SK-N-MC (cell line): ENCODE data around the gene KDM3B.
A peak's percentile ranks its signal among the peaks of the same experiment; 100 is the strongest.

Experiments used
- DNase-seq: peaks from one replicate; pipeline ENCODE4 v3.0.0-alpha.2; 2011; ENCODE audit warnings: low read depth, low spot score
- H3K27ac ChIP-seq: fragments of 200-600 bp; sonication (generic); 2 replicates; pipeline ENCODE4 v1.5.1; 2016; ENCODE audit warnings: mixed run types
- H3K36me3 ChIP-seq: fragments of 200-600 bp; sonication (generic); 2 replicates; pipeline ENCODE4 v1.6.1; 2017; ENCODE audit warnings: antibody characterized with exemption, low read length, mixed read lengths; ENCODE audit not compliant: insufficient read depth
- H3K4me3 ChIP-seq: fragments of 200-600 bp; sonication (generic); 2 replicates; pipeline ENCODE4 v1.5.1; 2016
- H3K9ac ChIP-seq: fragments of 200-600 bp; sonication (generic); 2 replicates; pipeline ENCODE4 v1.8.0; 2017; ENCODE audit warnings: mixed run types, mixed read lengths; ENCODE audit not compliant: insufficient read length
- H3K9me3 ChIP-seq: fragments of 200-600 bp; sonication (generic); 2 replicates; pipeline ENCODE4 v1.6.1; 2017; ENCODE audit warnings: low read depth, mild to moderate bottlenecking, antibody characterized with exemption, low read length, moderate library complexity, mixed read lengths
- EZH2 ChIP-seq: fragments of 200-600 bp; sonication (generic); IDR thresholded peaks from one replicate; pipeline ENCODE4 v1.6.1; 2017; ENCODE audit warnings: antibody characterized with exemption
- FOXP2 ChIP-seq: optimal IDR thresholded peaks from 2 replicates; pipeline ENCODE3; 2011; ENCODE audit warnings: mild to moderate bottlenecking, moderate library complexity; ENCODE audit not compliant: insufficient read depth; ENCODE audit errors: extremely low read length, control extremely low read depth
- POLR2AphosphoS5 ChIP-seq: IDR thresholded peaks from 2 replicates; pipeline ENCODE4 v1.6.1; 2012; ENCODE audit warnings: mild to moderate bottlenecking, low read depth, low read length, borderline replicate concordance

The KDM3B gene

GRCh38 chr5:138440159-138441073 lies 87.9 kb downstream of the KDM3B start:
- no peak for TF ChIP-seq FOXP2
- no peak for TF ChIP-seq EZH2
- no peak for TF ChIP-seq POLR2AphosphoS5
- Histone ChIP-seq H3K27ac (no peak overlapping the region), H3K4me3 (no peak overlapping the region), H3K36me3 (peaks cover 11% of the 10 kb centered on the region), H3K9ac (no peak overlapping the region), H3K9me3 (no peaks in the 10 kb centered on the region)
- DNase-seq, result no peak

- no peak overlapping the region for H3K4me3 ChIP-seq
- H3K27ac ChIP-seq, result no peak overlapping the region
- DNase-seq, result no peak
- no peak for TF ChIP-seq FOXP2
- no peak for TF ChIP-seq POLR2AphosphoS5
- TF ChIP-seq EZH2, result no peak
- peaks cover 4% of the 10 kb centered on the region; the same call in 1 of the 2 replicates for H3K36me3 ChIP-seq
- no peak overlapping the region for H3K9ac ChIP-seq
- H3K9me3 ChIP-seq, result no peaks in the 10 kb centered on the region
Measured at GRCh38 chr5:138441221-138441620, 88.7 kb downstream of the KDM3B start.

- Histone ChIP-seq H3K4me3 (no peak overlapping the region), H3K9ac (no peak overlapping the region), H3K9me3 (no peaks in the 10 kb centered on the region), H3K36me3 (no peaks in the 10 kb centered on the region), H3K27ac (no peak overlapping the region)
- no peak for TF ChIP-seq POLR2AphosphoS5
- no peak for TF ChIP-seq EZH2
- no peak for TF ChIP-seq FOXP2
- no peak for DNase-seq
Measured at GRCh38 chr5:138444078-138444773, 91.7 kb downstream of the KDM3B start.

GRCh38 chr5:138444774-138445546 lies 92.5 kb downstream of the KDM3B start:
- H3K9me3 ChIP-seq, result no peaks in the 10 kb centered on the region
- no peak overlapping the region for H3K9ac ChIP-seq
- H3K36me3 ChIP-seq, result no peaks in the 10 kb centered on the region
- DNase-seq, result no peak
- no peak overlapping the region for H3K4me3 ChIP-seq
- TF ChIP-seq POLR2AphosphoS5 (no peak), EZH2 (no peak), FOXP2 (no peak)
- no peak overlapping the region for H3K27ac ChIP-seq

GRCh38 chr5:138445547-138446271 lies 93.2 kb downstream of the KDM3B start:
- Histone ChIP-seq H3K27ac (no peak overlapping the region), H3K9ac (no peak overlapping the region), H3K9me3 (no peaks in the 10 kb centered on the region), H3K36me3 (no peaks in the 10 kb centered on the region), H3K4me3 (no peak overlapping the region)
- TF ChIP-seq POLR2AphosphoS5 (no peak), FOXP2 (no peak), EZH2 (no peak)
- no peak for DNase-seq

GRCh38 chr5:138448070-138448469 lies 95.6 kb downstream of the KDM3B start:
- Histone ChIP-seq H3K27ac (no peak overlapping the region), H3K4me3 (no peak overlapping the region), H3K9me3 (no peaks in the 10 kb centered on the region), H3K36me3 (no peaks in the 10 kb centered on the region), H3K9ac (no peak overlapping the region)
- no peak for DNase-seq
- TF ChIP-seq POLR2AphosphoS5 (no peak), EZH2 (no peak), FOXP2 (no peak)

GRCh38 chr5:138448481-138449398 lies 96.3 kb downstream of the KDM3B start:
- no peak overlapping the region for H3K9ac ChIP-seq
- H3K4me3 ChIP-seq, result peak overlapping the region; percentile 14; the same call in 1 of the 2 replicates
- peak; percentile 42 for DNase-seq
- no peak overlapping the region for H3K27ac ChIP-seq
- no peaks in the 10 kb centered on the region for H3K36me3 ChIP-seq
- TF ChIP-seq FOXP2 (no peak), POLR2AphosphoS5 (no peak), EZH2 (no peak)
- H3K9me3 ChIP-seq, result no peaks in the 10 kb centered on the region
